Measurements from ENCODE around the gene RNU5B-1.

DNA sequence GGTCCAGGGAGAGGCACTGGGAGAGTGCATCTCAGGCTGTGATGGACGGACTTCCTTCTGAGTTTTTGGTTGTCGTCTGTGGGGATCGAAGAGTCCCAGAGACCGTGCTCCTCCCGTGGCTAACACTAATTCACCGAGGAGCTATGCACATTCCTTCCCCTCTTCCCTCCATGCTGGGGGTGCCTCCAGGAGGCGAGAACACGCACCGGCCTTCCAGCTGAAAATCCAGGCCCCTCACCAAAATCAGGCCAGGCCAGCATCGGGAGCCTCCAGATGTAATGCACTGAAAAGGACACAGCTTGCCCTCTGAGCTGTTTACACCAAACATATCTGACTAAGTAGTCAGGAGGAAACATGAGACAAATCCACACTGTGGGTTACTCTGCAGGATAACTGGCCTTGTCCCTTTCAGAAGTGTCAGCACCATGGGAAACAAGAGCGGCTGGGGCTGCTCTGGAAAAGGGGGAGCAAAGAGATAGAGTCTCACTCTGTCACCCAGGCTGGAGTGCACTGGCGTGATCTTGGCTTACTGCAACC, 5.5 kb downstream of the RNU5B-1 start:
- TF ChIP-seq, protein P1, sequence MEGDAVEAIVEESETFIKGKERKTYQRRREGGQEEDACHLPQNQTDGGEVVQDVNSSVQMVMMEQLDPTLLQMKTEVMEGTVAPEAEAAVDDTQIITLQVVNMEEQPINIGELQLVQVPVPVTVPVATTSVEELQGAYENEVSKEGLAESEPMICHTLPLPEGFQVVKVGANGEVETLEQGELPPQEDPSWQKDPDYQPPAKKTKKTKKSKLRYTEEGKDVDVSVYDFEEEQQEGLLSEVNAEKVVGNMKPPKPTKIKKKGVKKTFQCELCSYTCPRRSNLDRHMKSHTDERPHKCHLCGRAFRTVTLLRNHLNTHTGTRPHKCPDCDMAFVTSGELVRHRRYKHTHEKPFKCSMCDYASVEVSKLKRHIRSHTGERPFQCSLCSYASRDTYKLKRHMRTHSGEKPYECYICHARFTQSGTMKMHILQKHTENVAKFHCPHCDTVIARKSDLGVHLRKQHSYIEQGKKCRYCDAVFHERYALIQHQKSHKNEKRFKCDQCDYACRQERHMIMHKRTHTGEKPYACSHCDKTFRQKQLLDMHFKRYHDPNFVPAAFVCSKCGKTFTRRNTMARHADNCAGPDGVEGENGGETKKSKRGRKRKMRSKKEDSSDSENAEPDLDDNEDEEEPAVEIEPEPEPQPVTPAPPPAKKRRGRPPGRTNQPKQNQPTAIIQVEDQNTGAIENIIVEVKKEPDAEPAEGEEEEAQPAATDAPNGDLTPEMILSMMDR (IDR thresholded peaks at IDR 0.05; ENCODE audit: low read depth, low read length), result no peak
- TF ChIP-seq EZH2phosphoT487 (IDR thresholded peaks at IDR 0.05; ENCODE audit: low read depth), result no peak

Measured in OCI-LY3 (cell line).